Right lobe of liver (tissue), 6 donors: ENCODE results near the gene MLEC. TPM values are rescaled to one million over a fixed set of nuclear protein-coding genes. Genes with fewer than 3 reads are reported as not detected.

ENCODE experiments used
- ATAC-seq, 4 donors: fragments of 200-7000 bp; cut with Tn5 transposase; one replicate each; pipeline ENCODE4 v1.9.1; 2020; ENCODE audit warnings: mild to moderate bottlenecking in 4 of 4, moderate library complexity in 4 of 4
- DNase-seq, 3 donors: peaks; one replicate each; pipeline ENCODE4 v3.0.0-alpha.2; 2020
- H3K27ac ChIP-seq, 3 donors: fragments of 200-600 bp; one replicate each; pipeline ENCODE4 v1.8.0; 2022
- H3K27me3 ChIP-seq, 2 donors: fragments of 200-600 bp; one replicate each; pipeline ENCODE4 v1.8.0; 2022
- H3K36me3 ChIP-seq, 4 donors: fragments of 200-600 bp; sonication (generic) in 1 of 4; one replicate each; pipeline versions ENCODE4 v1.5.1 to v1.8.0; 2017 to 2022; ENCODE audit warnings: control low read depth in 1 of 4
- H3K4me1 ChIP-seq, 4 donors: fragments of 200-600 bp; sonication (generic) in 1 of 4; one replicate each; pipeline versions ENCODE4 v1.5.1 to v1.8.0; 2017 to 2022; ENCODE audit warnings: control low read depth in 1 of 4
- H3K4me3 ChIP-seq, 3 donors: fragments of 200-600 bp; one replicate each; pipeline ENCODE4 v1.8.0; 2022
- H3K9me3 ChIP-seq, 4 donors: fragments of 200-600 bp; sonication (generic) in 1 of 4; one replicate each; pipeline versions ENCODE4 v1.5.1 to v1.8.0; 2017 to 2022; ENCODE audit warnings: control low read depth in 1 of 4
- CTCF ChIP-seq, 4 donors: fragments of 200-600 bp in 3 of 4; fragments of 450-650 bp in 1 of 4; IDR thresholded peaks; one replicate each; pipeline versions ENCODE4 v1.5.1 to v1.8.0; 2016 to 2022; ENCODE audit warnings: antibody characterized with exemption in 4 of 4, mild to moderate bottlenecking in 2 of 4
- POLR2A ChIP-seq: fragments of 450-650 bp; IDR thresholded peaks from one replicate; pipeline ENCODE4 v1.6.1; 2017; ENCODE audit warnings: antibody characterized with exemption, mild to moderate bottlenecking
- WGBS: methylation state at CpG from one replicate; pipeline ENCODE4 v1.1.6; 2018; ENCODE audit warnings: low coverage, low lambda C conversion rate; ENCODE audit not compliant: insufficient coverage; ENCODE audit errors: missing lambda C conversion rate; 5-methylcytosine and 5-hydroxymethylcytosine counted together
- intact Hi-C, 2 donors: fragments of 100-400 bp; cut with DNase I; formaldehyde crosslinking; loops; one replicate each; pipeline versions ENCODE4 v1.11.2 to v1.14.1; 2022
- total RNA-seq, 6 experiments: library from RNA; depleted of rRNA in 2 of 6; stranded (reverse); fragments of >200 nt in 2 of 6; fragmentation: NEBNext Ultra II Directional in 3 of 6; extraction: Animal tissue kit (Norgen Biotek cat#: 25700) in 3 of 6; gene quantifications; one replicate each; pipeline versions ENCODE4 v1.1.0 to v1.2.4, GENCODE V29; 2016 to 2023
- donor health status: DM: no; HTN: yes; CAD: no.
- donor health status: DM: no; HTN: no; CAD: no.
- donor health status: DM: no; HTN: no; CAD: no.
- donor health status: DM: no; HTN: yes; CAD: no.
- donor health status: DM: no; HTN: yes; CAD: no.

The MLEC gene
- total RNA-seq, 6 experiments from 2014 or later = 102 to 193 (median 126) TPM

GRCh38 chr12:120740871-120741270, 53.9 kb downstream of the MLEC start:
- peak in 2 of 4 donors; percentile 2 to 29 for ATAC-seq
- peaks cover 0 to 7% (median 0%) of the 10 kb centered on the region in 4 donors for H3K36me3 ChIP-seq
- WGBS = no CpG with 5 or more reads among the region's 15 CpGs
- H3K9me3 ChIP-seq = no peaks in the 10 kb centered on the region
- peaks cover 0 to 34% (median 13%) of the 10 kb centered on the region in 4 donors for H3K4me1 ChIP-seq
- intact Hi-C loops = no loop called here
- no peaks in the 10 kb centered on the region for H3K27me3 ChIP-seq
- DNase-seq = no peak
- peak overlapping the region in 1 of 3 donors; percentile 49 for H3K27ac ChIP-seq
- H3K4me3 ChIP-seq = no peak overlapping the region
- TF ChIP-seq POLR2A = no peak
- no peak for TF ChIP-seq CTCF (IDR thresholded peaks at IDR 0.05)

- 68% methylated on average over 3 of the region's 33 CpGs for WGBS
- DNase-seq (peak in 2 of 3 donors; percentile 70 to 77), ATAC-seq (peak; percentile 59 to 73 (median 68))
- intact Hi-C loops = no loop called here
- Histone ChIP-seq H3K4me1 (peaks cover 0 to 34% (median 13%) of the 10 kb centered on the region in 4 donors), H3K4me3 (no peak overlapping the region), H3K27ac (peak overlapping the region in 2 of 3 donors; percentile 36 to 40), H3K9me3 (no peaks in the 10 kb centered on the region), H3K36me3 (peaks cover 0 to 7% (median 0%) of the 10 kb centered on the region in 4 donors), H3K27me3 (no peaks in the 10 kb centered on the region)
- TF ChIP-seq CTCF (IDR thresholded peaks at IDR 0.05) = no peak
- no peak for TF ChIP-seq POLR2A
Measured at GRCh38 chr12:120741476-120742421, 54.8 kb downstream of the MLEC start.

GRCh38 chr12:120744922-120745493, 58.1 kb downstream of the MLEC start:
- H3K36me3 ChIP-seq = no peaks in the 10 kb centered on the region
- no peaks in the 10 kb centered on the region for H3K9me3 ChIP-seq
- WGBS = 77% methylated on average over 4 of the region's 15 CpGs
- intact Hi-C loops = no loop called here
- no peak for DNase-seq
- no peak for TF ChIP-seq CTCF (IDR thresholded peaks at IDR 0.05)
- TF ChIP-seq POLR2A = no peak
- no peak overlapping the region for H3K27ac ChIP-seq
- no peak for ATAC-seq
- peaks cover 0 to 25% (median 9%) of the 10 kb centered on the region in 4 donors for H3K4me1 ChIP-seq
- H3K4me3 ChIP-seq = no peak overlapping the region
- H3K27me3 ChIP-seq = no peaks in the 10 kb centered on the region

- no peaks in the 10 kb centered on the region for H3K27me3 ChIP-seq
- intact Hi-C loops = no loop called here
- DNase-seq = no peak
- H3K27ac ChIP-seq = no peak overlapping the region
- TF ChIP-seq POLR2A (no peak), CTCF (IDR thresholded peaks at IDR 0.05) (no peak)
- H3K9me3 ChIP-seq = no peaks in the 10 kb centered on the region
- no peaks in the 10 kb centered on the region for H3K36me3 ChIP-seq
- no peaks in the 10 kb centered on the region for H3K4me1 ChIP-seq
- WGBS = 76% methylated on average over 3 of the region's 7 CpGs
- peak; percentile 38 to 75 (median 61) for ATAC-seq
- no peak overlapping the region for H3K4me3 ChIP-seq
Measured at GRCh38 chr12:120748242-120748641, 61.3 kb downstream of the MLEC start.
